HUES64 (cell line): ENCODE results near the gene CARNS1.

Source experiments
- H3K27ac ChIP-seq: 2 replicates; pipeline ENCODE4 v1.7.0; 2013; ENCODE audit warnings: low read depth, low read length, inconsistent platforms
- H3K27me3 ChIP-seq: 2 replicates; pipeline ENCODE4 v1.6.1; 2013; ENCODE audit warnings: mild to moderate bottlenecking, low read length; ENCODE audit not compliant: insufficient read depth
- H3K36me3 ChIP-seq: 2 replicates; pipeline ENCODE4 v1.6.1; 2013; ENCODE audit warnings: mild to moderate bottlenecking, low read length; ENCODE audit not compliant: insufficient read depth
- H3K4me1 ChIP-seq: 2 replicates; pipeline ENCODE4 v1.6.1; 2013; ENCODE audit warnings: mild to moderate bottlenecking, low read length, moderate library complexity; ENCODE audit not compliant: insufficient read depth
- H3K4me3 ChIP-seq: 2 replicates; pipeline ENCODE4 v1.5.1; 2013; ENCODE audit warnings: mild to moderate bottlenecking, low read length, moderate library complexity
- H3K9ac ChIP-seq: 2 replicates; pipeline ENCODE4 v1.6.1; 2013; ENCODE audit warnings: mild to moderate bottlenecking, low read depth, low read length
- H3K9me3 ChIP-seq: 2 replicates; pipeline ENCODE4 v1.6.1; 2013; ENCODE audit warnings: low read depth, low read length; ENCODE audit not compliant: insufficient read depth
- WGBS: fragments of 150-250, 120-280 bp; methylation state at CpG from one replicate; pipeline ENCODE4 v1.1.7; 2013; ENCODE audit warnings: missing lambda C conversion rate; 5-methylcytosine and 5-hydroxymethylcytosine counted together

CARNS1 gene

GRCh38 chr11:67407688-67408163 lies 7.8 kb upstream of the CARNS1 start:
- WGBS: 85% methylated on average over 12 of the region's 12 CpGs
- no peaks in the 10 kb centered on the region for H3K36me3 ChIP-seq
- peaks cover 5% of the 10 kb centered on the region; the same call in 1 of the 2 replicates for H3K4me1 ChIP-seq
- H3K27ac ChIP-seq: no peak overlapping the region
- H3K9me3 ChIP-seq: no peaks in the 10 kb centered on the region
- peaks cover 4% of the 10 kb centered on the region; the same call in 1 of the 2 replicates for H3K27me3 ChIP-seq
- H3K4me3 ChIP-seq: no peak overlapping the region
- H3K9ac ChIP-seq: no peak overlapping the region

GRCh38 chr11:67408437-67409200 lies 6.9 kb upstream of the CARNS1 start:
- WGBS: 90% methylated on average over 18 of the region's 18 CpGs
- peaks cover 9% of the 10 kb centered on the region; the same call in 1 of the 2 replicates for H3K27me3 ChIP-seq
- no peak overlapping the region for H3K27ac ChIP-seq
- peaks cover 5% of the 10 kb centered on the region; the same call in 1 of the 2 replicates for H3K4me1 ChIP-seq
- H3K9me3 ChIP-seq: no peaks in the 10 kb centered on the region
- no peaks in the 10 kb centered on the region for H3K36me3 ChIP-seq
- H3K9ac ChIP-seq: no peak overlapping the region
- H3K4me3 ChIP-seq: no peak overlapping the region

- Histone ChIP-seq H3K9ac (no peak overlapping the region), H3K4me3 (no peak overlapping the region), H3K36me3 (no peaks in the 10 kb centered on the region), H3K27me3 (peaks cover 9% of the 10 kb centered on the region; the same call in 1 of the 2 replicates), H3K4me1 (peaks cover 5% of the 10 kb centered on the region; the same call in 1 of the 2 replicates), H3K27ac (no peak overlapping the region), H3K9me3 (no peaks in the 10 kb centered on the region)
- 92% methylated on average over 24 of the region's 24 CpGs for WGBS
Measured at GRCh38 chr11:67409261-67409666, 6.2 kb upstream of the CARNS1 start.

DNA sequence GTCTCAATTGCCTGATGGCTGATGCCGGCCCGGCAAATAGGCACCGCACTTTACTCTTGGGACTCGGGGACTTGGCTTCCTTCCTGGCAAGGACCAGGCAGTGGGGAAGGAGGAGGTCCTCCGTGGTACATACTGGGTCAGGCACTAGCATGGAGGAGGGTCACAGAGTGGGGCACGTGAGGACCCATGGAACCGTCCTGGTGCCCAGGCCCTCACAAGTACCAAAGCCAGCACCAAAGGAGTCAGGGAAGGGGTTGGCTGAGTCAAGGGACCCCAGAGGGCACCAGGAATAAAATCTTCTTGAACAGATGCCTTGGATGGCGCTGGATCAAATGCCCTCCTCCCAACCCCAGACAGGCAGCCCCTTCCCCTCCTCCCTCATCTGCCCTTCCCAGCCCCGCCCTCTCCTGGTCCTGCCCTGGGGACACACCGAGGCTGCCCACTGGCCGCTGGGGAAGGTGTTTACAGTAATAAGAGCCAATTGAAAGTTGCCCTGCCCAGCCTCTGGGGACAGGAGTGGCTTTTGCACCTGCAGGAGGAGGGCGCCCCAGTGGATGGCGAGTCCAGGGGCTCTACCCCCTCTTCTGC lies 5.6 kb upstream of the CARNS1 start:
- no peaks in the 10 kb centered on the region for H3K36me3 ChIP-seq
- H3K27ac ChIP-seq: no peak overlapping the region
- no peaks in the 10 kb centered on the region for H3K9me3 ChIP-seq
- H3K27me3 ChIP-seq: peaks cover 15% of the 10 kb centered on the region
- WGBS: 64% methylated on average over 13 of the region's 13 CpGs
- H3K9ac ChIP-seq: no peak overlapping the region
- H3K4me3 ChIP-seq: no peak overlapping the region
- peaks cover 5% of the 10 kb centered on the region; the same call in 1 of the 2 replicates for H3K4me1 ChIP-seq

GRCh38 chr11:67410369-67410831 lies 5.1 kb upstream of the CARNS1 start:
- H3K4me3 ChIP-seq: no peak overlapping the region
- no peak overlapping the region for H3K27ac ChIP-seq
- H3K27me3 ChIP-seq: peaks cover 20% of the 10 kb centered on the region
- no peaks in the 10 kb centered on the region for H3K9me3 ChIP-seq
- no peaks in the 10 kb centered on the region for H3K36me3 ChIP-seq
- H3K4me1 ChIP-seq: peaks cover 5% of the 10 kb centered on the region; the same call in 1 of the 2 replicates
- WGBS: 87% methylated on average over 15 of the region's 15 CpGs
- H3K9ac ChIP-seq: no peak overlapping the region; the same call in 1 of the 2 replicates

DNA sequence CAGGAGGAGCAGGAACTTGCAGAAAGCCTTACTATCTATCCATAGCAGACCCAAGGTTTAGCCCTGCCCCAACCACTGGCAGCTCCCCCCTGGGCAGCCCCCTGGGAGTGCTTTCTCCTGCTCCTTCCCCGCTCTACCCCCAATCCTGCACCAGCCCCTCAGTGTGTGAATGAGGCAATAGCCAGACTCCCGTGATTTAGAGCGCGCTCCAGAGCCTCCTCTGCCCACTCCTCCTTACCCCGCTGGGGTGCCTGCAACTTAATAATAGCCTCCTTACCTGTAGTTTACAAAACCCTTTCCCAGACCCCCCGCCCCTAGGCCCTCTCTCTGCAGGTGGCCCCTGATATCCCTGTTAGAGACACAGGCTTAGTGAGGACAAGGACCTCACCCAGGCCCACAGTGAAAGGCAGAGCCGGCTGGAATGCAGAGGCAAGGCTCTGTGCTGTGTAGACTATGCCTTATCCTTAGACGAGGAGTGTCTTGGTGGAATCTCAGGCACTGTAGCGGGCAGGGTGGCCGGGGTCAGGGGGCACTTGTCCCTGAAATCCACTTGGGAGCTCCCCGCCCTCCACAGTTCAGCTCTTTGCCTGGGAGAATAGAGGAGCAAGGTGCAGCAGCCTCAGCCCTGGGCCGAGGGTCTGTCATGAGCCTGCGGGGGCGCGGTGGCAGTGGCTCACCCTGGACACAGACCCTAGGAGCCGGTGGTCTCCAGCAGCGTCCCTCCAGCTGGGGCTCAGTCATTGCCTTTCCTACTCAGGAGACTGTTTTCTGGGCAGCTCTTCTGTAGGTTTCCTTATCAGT lies 4.3 kb upstream of the CARNS1 start:
- Histone ChIP-seq H3K4me1 (peaks cover 5% of the 10 kb centered on the region; the same call in 1 of the 2 replicates), H3K27ac (no peak overlapping the region), H3K36me3 (no peaks in the 10 kb centered on the region), H3K4me3 (no peak overlapping the region), H3K9ac (no peak overlapping the region; the same call in 1 of the 2 replicates), H3K27me3 (peaks cover 20% of the 10 kb centered on the region), H3K9me3 (no peaks in the 10 kb centered on the region)
- WGBS: 82% methylated on average over 17 of the region's 17 CpGs

- H3K27me3 ChIP-seq: peaks cover 20% of the 10 kb centered on the region
Measured at GRCh38 chr11:67411785-67412152, 3.7 kb upstream of the CARNS1 start.

GRCh38 chr11:67412495-67413179 lies 2.8 kb upstream of the CARNS1 start:
- peaks cover 8% of the 10 kb centered on the region; the same call in 1 of the 2 replicates for H3K4me1 ChIP-seq

More at GRCh38 chr11:67411785-67412152, 3.7 kb upstream of the CARNS1 start:
- no peak overlapping the region for H3K27ac ChIP-seq
- peaks cover 7% of the 10 kb centered on the region; the same call in 1 of the 2 replicates for H3K4me1 ChIP-seq
- no peak overlapping the region for H3K9ac ChIP-seq
- no peaks in the 10 kb centered on the region for H3K9me3 ChIP-seq
- H3K36me3 ChIP-seq: no peaks in the 10 kb centered on the region
- H3K4me3 ChIP-seq: no peak overlapping the region
- 81% methylated on average over 7 of the region's 7 CpGs for WGBS

DNA sequence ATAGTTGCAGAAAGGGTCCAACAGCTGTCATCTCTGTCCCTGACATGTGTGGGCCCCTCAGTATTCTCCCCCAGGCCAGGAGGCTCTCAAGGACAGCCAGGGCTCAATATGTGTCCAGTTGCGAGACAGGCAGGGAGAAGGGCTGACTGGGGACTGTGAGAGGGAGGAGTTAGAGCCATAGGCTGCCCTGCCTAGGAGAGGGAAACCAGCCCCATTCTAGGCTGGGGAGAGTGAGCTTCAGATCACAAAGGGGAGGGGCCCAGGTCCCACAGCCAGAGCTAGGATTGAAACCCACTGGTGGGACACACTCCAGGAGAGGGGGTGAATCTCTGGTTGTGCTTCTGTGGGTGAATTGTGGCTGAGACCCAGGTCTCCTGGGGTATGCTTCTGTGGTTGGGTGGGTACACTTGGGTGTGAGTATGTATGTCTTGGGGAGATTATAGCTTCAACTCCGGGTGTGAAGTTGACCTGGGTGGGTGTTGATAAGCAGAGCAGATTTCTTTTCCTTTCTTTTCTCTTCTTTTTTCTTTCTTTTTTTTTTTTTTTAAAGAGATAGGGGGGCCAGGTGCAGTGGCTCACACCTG lies 2.1 kb upstream of the CARNS1 start:
- Histone ChIP-seq H3K4me3 (no peak overlapping the region), H3K4me1 (peaks cover 8% of the 10 kb centered on the region; the same call in 1 of the 2 replicates), H3K9ac (no peak overlapping the region), H3K9me3 (no peaks in the 10 kb centered on the region), H3K36me3 (no peaks in the 10 kb centered on the region), H3K27me3 (peaks cover 20% of the 10 kb centered on the region), H3K27ac (no peak overlapping the region)
- WGBS: 80% methylated on average over 1 of the region's 2 CpGs

More at GRCh38 chr11:67412495-67413179, 2.8 kb upstream of the CARNS1 start:
- H3K9me3 ChIP-seq: no peaks in the 10 kb centered on the region
- WGBS: 86% methylated on average over 9 of the region's 9 CpGs
- H3K27ac ChIP-seq: no peak overlapping the region
- no peak overlapping the region for H3K4me3 ChIP-seq
- no peaks in the 10 kb centered on the region for H3K36me3 ChIP-seq
- no peak overlapping the region for H3K9ac ChIP-seq
- H3K27me3 ChIP-seq: peaks cover 20% of the 10 kb centered on the region
